ENCODE results near the gene IRGQ.
"Not testable (repeated sequence)": the region's sequence is repeated elsewhere in the genome, so short reads cannot be mapped to it uniquely, and the experiment has no call there.

Gene IRGQ

DNA sequence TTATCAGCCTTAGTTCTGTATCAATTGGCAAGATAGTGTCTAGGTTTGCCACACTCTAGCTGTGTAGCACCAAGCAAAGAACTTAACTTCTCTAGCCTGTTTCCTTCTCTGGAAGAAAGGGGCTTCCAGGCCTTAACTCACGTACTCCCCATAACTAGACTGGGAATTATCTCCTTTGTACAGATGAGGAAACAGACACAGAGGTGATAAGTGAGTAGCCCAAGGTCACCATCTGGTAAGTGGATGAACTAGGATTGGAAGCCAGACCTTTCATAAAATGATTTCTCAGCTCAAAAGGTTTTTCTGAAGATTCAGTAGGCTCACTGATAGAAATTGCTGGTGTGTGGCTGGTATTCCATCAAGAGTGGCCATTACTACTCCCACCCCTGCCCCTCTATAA lies 20.4 kb upstream of the IRGQ start:
- no peak overlapping the region for H3K4me3 Mint-ChIP-seq
- H3K9me3 Mint-ChIP-seq (ENCODE audit: low read depth): no peaks in the 10 kb centered on the region
- H3K27me3 Mint-ChIP-seq: no peaks in the 10 kb centered on the region
- no peak overlapping the region for H3K27ac Mint-ChIP-seq
- H3K4me1 Mint-ChIP-seq (ENCODE audit: low read depth): peaks cover 40% of the 10 kb centered on the region
- H3K36me3 Mint-ChIP-seq: peaks cover 4% of the 10 kb centered on the region

- Mint-ChIP-seq H3K36me3 (peaks cover 4% of the 10 kb centered on the region), H3K9me3 (ENCODE audit: low read depth) (no peaks in the 10 kb centered on the region), H3K4me3 (no peak overlapping the region), H3K27ac (peak overlapping the region; percentile 18), H3K27me3 (no peaks in the 10 kb centered on the region), H3K4me1 (ENCODE audit: low read depth) (peaks cover 30% of the 10 kb centered on the region)
These were observed 16.4 kb upstream of the IRGQ start for GRCh38 chr19:43612374-43612773.

DNA sequence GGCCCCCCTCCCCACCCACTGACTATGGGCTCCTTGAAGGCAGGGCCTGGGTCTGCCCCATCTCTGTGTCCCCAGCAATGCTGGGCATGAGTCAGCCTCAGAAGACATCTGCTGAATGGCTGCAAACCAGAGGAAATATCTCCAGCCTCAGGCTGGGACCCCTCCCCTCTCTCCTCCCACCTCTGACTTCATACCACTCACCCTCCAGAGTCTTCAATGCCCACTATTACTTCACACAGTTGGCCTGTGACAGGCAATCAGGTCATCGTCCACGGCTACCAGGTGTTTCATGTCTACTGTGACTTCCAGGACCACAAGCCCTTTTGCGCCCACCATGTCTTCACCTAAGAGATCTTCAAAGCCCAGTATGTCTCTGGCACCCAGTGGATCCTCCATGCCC lies 15.9 kb upstream of the IRGQ start, which contains the start of gene SRRM5:
Gene SRRM5, plus strand, starts transcription at position 301 of the 400 bp plus-strand sequence. Its CDS starts 34 bp downstream, at position 335.
- H3K27me3 Mint-ChIP-seq: no peaks in the 10 kb centered on the region
- H3K4me3 Mint-ChIP-seq: no peak within 1 kb of the TSS
- H3K9me3 Mint-ChIP-seq (ENCODE audit: low read depth): no peaks in the 10 kb centered on the region
- peaks cover 4% of the 10 kb centered on the region for H3K36me3 Mint-ChIP-seq
- H3K27ac Mint-ChIP-seq: peak within 1 kb of the TSS; percentile 28
- peaks cover 28% of the 10 kb centered on the region for H3K4me1 Mint-ChIP-seq (ENCODE audit: low read depth)

DNA sequence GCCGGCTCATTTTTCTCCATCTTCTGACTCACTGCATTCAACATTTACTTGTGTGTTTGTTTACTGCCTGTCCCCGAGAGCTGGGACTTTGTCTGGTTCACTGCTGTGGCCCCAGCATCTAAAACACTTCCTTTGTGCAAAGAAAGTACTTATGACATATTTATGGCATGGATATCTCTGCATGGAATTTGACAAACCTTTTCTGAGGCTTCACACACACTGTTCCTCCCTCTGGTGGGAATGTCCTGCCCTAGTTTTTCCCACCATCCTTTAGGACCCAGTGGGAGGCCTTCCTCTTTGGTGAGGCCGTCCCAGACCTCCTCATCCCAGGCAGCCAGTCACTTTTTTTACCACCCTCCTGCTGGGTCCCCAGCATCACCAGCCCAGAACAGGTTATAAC lies 14.6 kb upstream of the IRGQ start:
- Mint-ChIP-seq H3K36me3 (peaks cover 4% of the 10 kb centered on the region), H3K9me3 (ENCODE audit: low read depth) (no peaks in the 10 kb centered on the region), H3K4me3 (no peak overlapping the region), H3K4me1 (ENCODE audit: low read depth) (peaks cover 19% of the 10 kb centered on the region), H3K27me3 (no peaks in the 10 kb centered on the region), H3K27ac (no peak overlapping the region)

DNA sequence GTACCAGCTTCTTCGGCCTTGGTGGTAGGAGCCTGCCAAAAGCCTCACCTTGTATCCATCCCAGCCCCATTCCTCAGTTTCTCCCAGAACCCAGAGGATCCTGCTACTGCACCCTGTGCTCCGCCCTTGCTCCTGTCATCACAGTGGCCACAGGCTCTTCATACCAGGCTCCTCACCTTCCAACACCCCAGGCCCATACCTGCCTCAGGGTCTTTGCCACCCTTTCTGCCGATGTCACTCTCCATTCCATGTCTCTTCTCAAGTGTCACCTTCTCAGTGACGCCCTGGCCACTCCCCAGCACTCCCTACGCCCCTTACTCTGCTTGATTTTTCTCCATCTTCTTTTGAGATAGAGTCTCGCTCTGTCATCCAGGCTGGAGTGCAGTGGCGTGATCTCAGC lies 13.9 kb upstream of the IRGQ start:
- no peaks in the 10 kb centered on the region for H3K27me3 Mint-ChIP-seq
- no peak overlapping the region for H3K27ac Mint-ChIP-seq
- no peak overlapping the region for H3K4me3 Mint-ChIP-seq
- H3K4me1 Mint-ChIP-seq (ENCODE audit: low read depth): peaks cover 16% of the 10 kb centered on the region
- H3K36me3 Mint-ChIP-seq: peaks cover 4% of the 10 kb centered on the region
- H3K9me3 Mint-ChIP-seq (ENCODE audit: low read depth): no peaks in the 10 kb centered on the region

DNA sequence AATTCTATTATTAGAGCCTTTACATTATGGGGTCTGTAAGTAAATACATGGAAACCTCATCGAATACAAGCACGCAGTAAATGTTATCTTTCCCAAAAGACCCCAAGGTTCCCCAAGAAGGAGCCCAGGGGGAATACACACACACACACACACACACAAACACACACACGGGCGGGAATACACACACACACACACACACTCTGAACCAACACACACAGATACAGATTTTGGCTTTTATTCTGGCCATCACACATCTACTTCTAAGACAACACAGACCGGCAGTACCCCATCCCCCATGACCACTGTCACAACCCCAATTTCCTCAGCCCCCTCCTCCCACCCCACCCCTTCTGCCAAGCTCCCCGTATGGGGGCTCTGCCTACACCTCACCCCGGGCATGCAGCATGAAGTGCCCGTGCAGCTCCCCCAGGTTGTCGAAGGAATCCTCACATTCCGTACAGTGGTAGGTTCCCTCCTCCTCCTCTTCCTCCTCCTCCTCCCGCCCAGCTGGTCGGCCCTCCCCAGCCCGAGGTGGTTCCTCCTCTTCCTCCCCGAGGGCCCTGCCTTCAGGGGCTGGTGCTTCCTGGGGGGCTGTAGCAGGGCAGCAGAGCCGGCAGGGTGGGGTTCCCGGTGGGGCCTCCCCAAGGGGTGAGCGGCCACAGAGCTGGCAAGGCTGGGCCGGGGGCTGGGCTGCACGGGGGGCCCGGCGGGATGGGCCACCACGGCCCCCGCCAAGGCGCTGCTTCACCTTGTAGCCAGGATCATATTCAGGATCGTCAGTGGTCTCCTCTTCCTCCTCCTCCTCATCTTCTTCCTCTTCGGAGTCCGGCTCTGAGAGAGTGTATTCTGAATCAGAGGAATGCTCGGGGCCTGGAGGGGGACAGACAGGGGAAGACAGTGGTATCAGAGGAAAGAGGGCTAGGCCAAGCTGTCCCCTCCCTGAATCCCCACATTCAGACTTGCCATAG lies 11.6 kb upstream of the IRGQ start:
- no peaks in the 10 kb centered on the region for H3K27me3 Mint-ChIP-seq
- no peak overlapping the region for H3K4me3 Mint-ChIP-seq
- H3K9me3 Mint-ChIP-seq (ENCODE audit: low read depth): no peaks in the 10 kb centered on the region
- peaks cover 4% of the 10 kb centered on the region for H3K36me3 Mint-ChIP-seq
- H3K27ac Mint-ChIP-seq: peak overlapping the region; percentile 54
- peaks cover 9% of the 10 kb centered on the region for H3K4me1 Mint-ChIP-seq (ENCODE audit: low read depth)

- H3K4me3 Mint-ChIP-seq: no peak overlapping the region
These were observed 10.8 kb upstream of the IRGQ start for GRCh38 chr19:43606569-43607229.

GRCh38 chr19:43605875-43606568 lies 10.1 kb upstream of the IRGQ start:
- H3K9me3 Mint-ChIP-seq (ENCODE audit: low read depth): no peaks in the 10 kb centered on the region

More at GRCh38 chr19:43606569-43607229, 10.8 kb upstream of the IRGQ start:
- Mint-ChIP-seq H3K9me3 (ENCODE audit: low read depth) (no peaks in the 10 kb centered on the region), H3K27me3 (no peaks in the 10 kb centered on the region), H3K27ac (peak overlapping the region; percentile 54), H3K4me1 (ENCODE audit: low read depth) (peaks cover 6% of the 10 kb centered on the region), H3K36me3 (no peaks in the 10 kb centered on the region)

DNA sequence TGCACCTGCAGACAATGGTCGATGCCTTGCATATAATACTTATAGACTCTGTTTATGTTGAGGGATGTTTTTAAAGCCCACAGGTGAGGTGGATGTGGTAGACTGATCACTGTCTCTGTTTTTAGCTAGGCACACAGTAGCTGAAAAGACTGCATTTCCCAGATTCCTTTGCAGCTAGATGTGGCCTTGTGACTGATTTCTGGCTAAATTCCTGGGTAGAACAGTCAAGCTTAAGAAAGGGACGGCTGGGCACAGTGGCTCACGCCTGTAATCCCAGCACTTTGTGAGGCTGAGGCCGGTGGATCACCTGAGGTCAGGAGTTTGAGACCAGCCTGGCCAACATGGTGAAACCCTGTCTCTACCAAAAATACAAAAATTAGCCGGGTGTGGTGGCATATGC lies 4.4 kb upstream of the IRGQ start:
- peaks cover 25% of the 10 kb centered on the region for H3K4me1 Mint-ChIP-seq (ENCODE audit: low read depth)
- H3K36me3 Mint-ChIP-seq; H3K4me3 Mint-ChIP-seq; H3K27ac Mint-ChIP-seq; H3K27me3 Mint-ChIP-seq; H3K9me3 Mint-ChIP-seq (ENCODE audit: low read depth): not testable (repeated sequence)

More at GRCh38 chr19:43605875-43606568, 10.1 kb upstream of the IRGQ start:
- H3K27ac Mint-ChIP-seq: no peak overlapping the region
- H3K36me3 Mint-ChIP-seq: peaks cover 2% of the 10 kb centered on the region
- no peaks in the 10 kb centered on the region for H3K27me3 Mint-ChIP-seq
- H3K4me3 Mint-ChIP-seq: no peak overlapping the region
- H3K4me1 Mint-ChIP-seq (ENCODE audit: low read depth): peaks cover 6% of the 10 kb centered on the region

DNA sequence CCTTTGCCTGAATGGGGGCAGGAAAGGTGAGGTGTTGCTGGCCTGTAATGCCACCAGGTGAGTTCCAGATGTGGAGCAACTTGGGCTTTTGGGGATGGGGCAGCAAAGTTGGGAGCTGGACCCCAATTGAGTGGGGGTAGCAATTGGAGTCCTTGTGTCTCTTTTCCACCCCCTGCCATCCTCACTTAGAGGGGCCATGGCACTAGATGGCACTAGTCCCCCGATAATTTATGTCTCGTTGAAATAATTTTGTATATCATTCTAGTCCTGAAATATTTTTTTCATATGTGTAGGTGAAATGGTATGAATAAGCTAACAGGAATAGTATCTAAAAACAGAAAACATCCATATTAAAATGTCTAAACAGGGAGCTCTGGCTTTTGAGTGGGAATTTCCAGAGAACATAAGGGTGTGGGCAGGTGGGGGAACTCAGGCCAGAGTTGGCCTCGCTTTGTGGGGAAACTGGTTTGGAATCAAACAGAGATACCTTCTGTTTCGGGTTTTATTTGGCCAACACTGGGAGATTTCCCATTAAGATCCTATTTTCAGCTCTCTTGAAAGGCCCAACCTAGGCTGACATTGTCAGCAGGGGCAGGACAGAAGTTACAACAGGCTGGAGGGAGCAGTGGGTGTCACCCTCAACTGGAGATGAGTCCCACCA lies 3.8 kb upstream of the IRGQ start:
- Mint-ChIP-seq H3K36me3 (peaks cover 2% of the 10 kb centered on the region), H3K27ac (peak overlapping the region; percentile 34), H3K4me3 (no peak overlapping the region), H3K9me3 (ENCODE audit: low read depth) (no peaks in the 10 kb centered on the region), H3K27me3 (no peaks in the 10 kb centered on the region), H3K4me1 (ENCODE audit: low read depth) (peaks cover 25% of the 10 kb centered on the region)

DNA sequence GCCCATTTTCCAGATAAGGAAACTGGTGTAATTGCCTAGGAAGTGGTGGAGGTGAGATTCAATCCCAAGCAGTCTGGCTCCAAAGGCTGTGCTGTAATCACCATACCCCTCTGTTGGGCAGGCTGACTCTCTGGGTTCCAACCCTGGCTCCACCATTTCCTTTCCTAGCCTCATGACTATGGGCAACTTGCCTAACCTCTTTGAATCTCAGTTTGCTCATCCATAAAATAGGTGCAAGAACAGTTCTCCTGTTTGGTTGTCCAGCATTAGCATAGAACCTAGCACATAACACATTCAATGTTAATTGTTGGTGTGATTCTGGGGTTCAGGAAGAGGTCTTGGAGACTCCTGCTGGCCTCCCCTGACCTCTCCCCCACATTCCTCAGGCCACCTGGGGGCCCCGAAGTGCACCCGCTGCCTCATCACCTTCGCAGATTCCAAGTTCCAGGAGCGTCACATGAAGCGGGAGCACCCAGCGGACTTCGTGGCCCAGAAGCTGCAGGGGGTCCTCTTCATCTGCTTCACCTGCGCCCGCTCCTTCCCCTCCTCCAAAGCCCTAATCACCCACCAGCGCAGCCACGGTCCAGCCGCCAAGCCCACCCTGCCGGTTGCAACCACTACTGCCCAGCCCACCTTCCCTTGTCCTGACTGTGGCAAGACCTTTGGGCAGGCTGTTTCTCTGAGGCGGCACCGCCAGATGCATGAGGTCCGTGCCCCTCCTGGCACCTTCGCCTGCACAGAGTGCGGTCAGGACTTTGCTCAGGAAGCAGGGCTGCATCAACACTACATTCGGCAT lies 2.7 kb upstream of the IRGQ start:
- H3K36me3 Mint-ChIP-seq: peaks cover 2% of the 10 kb centered on the region
- H3K27me3 Mint-ChIP-seq: no peaks in the 10 kb centered on the region
- H3K4me3 Mint-ChIP-seq: peak overlapping the region; percentile 95
- H3K9me3 Mint-ChIP-seq (ENCODE audit: low read depth): no peaks in the 10 kb centered on the region
- no peak overlapping the region for H3K27ac Mint-ChIP-seq
- peaks cover 29% of the 10 kb centered on the region for H3K4me1 Mint-ChIP-seq (ENCODE audit: low read depth)

GRCh38 chr19:43597876-43598275 lies 1.9 kb upstream of the IRGQ start:
- Mint-ChIP-seq H3K27ac (peak overlapping the region; percentile 98), H3K4me1 (ENCODE audit: low read depth) (peaks cover 34% of the 10 kb centered on the region), H3K36me3 (peaks cover 5% of the 10 kb centered on the region), H3K27me3 (no peaks in the 10 kb centered on the region), H3K9me3 (ENCODE audit: low read depth) (no peaks in the 10 kb centered on the region), H3K4me3 (peak overlapping the region; percentile 95)

GRCh38 chr19:43596842-43597461 lies 1.0 kb upstream of the IRGQ start:
- Mint-ChIP-seq H3K27ac (peak overlapping the region; percentile 98), H3K9me3 (ENCODE audit: low read depth) (no peaks in the 10 kb centered on the region), H3K4me3 (peak overlapping the region; percentile 95), H3K4me1 (ENCODE audit: low read depth) (peaks cover 36% of the 10 kb centered on the region), H3K27me3 (no peaks in the 10 kb centered on the region), H3K36me3 (peaks cover 5% of the 10 kb centered on the region)
